PC-3 (cell line): ENCODE data around the gene ARV1.

Experiments
- EZH2 ChIP-seq: fragments of 300-600 bp; sonication (generic); IDR thresholded peaks from one replicate; pipeline ENCODE4 v1.6.1; 2017; ENCODE audit warnings: antibody characterized with exemption, mild to moderate bottlenecking, low read length; ENCODE audit not compliant: unreplicated experiment
- TF ChIP-seq, protein P1 (sequence below): fragments of 300-600 bp; sonication (generic); conservative IDR thresholded peaks from 2 replicates; pipeline ENCODE4 v1.5.1; 2017; ENCODE audit warnings: antibody characterized with exemption, low read depth, mild to moderate bottlenecking, low read length

- TF ChIP-seq, protein P1, sequence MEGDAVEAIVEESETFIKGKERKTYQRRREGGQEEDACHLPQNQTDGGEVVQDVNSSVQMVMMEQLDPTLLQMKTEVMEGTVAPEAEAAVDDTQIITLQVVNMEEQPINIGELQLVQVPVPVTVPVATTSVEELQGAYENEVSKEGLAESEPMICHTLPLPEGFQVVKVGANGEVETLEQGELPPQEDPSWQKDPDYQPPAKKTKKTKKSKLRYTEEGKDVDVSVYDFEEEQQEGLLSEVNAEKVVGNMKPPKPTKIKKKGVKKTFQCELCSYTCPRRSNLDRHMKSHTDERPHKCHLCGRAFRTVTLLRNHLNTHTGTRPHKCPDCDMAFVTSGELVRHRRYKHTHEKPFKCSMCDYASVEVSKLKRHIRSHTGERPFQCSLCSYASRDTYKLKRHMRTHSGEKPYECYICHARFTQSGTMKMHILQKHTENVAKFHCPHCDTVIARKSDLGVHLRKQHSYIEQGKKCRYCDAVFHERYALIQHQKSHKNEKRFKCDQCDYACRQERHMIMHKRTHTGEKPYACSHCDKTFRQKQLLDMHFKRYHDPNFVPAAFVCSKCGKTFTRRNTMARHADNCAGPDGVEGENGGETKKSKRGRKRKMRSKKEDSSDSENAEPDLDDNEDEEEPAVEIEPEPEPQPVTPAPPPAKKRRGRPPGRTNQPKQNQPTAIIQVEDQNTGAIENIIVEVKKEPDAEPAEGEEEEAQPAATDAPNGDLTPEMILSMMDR = no peak
- no peak for TF ChIP-seq EZH2
Observed at GRCh38 chr1:230977761-230978490, 968 bp upstream of the ARV1 start.
